Measurements from ENCODE around the gene GIT2.

- TF ChIP-seq POLR2AphosphoS5 (IDR thresholded peaks at IDR 0.05; ENCODE audit: borderline replicate concordance, low read depth, low read length) (no peak), EZH2 (IDR thresholded peaks at IDR 0.05) (no peak), FOXP2 (optimal IDR thresholded peaks at IDR 0.05; ENCODE audit: control extremely low read depth, extremely low read length, insufficient read depth) (no peak)
Observed at GRCh38 chr12:109925185-109925840, 70.9 kb downstream of the GIT2 start.
